IMR-90 (cell line): ENCODE data around the gene MAML3. TPM values are rescaled to one million over a fixed set of nuclear protein-coding genes. Genes with fewer than 3 reads are reported as not detected.

Experiments
- ATAC-seq: fragments of 200-7000 bp; cut with Tn5 transposase; 2 replicates; pipeline ENCODE4 v1.9.1; 2020; ENCODE audit warnings: low read depth, mild to moderate bottlenecking, moderate library complexity
- BruUV-seq: library from RNA; stranded (reverse); fragments of 400-500 nt; replicated peaks from 2 replicates; lab custom pipeline; 2021; lab: Mats Ljungman, UMichigan
- CTCF ChIA-PET: fragments of 300-600 bp; formaldehyde crosslinking; extraction: SDS; loops from one replicate; lab custom pipeline; 2021; ENCODE audit warnings: antibody characterized with exemption; lab: Yijun Ruan, JAX
- POLR2A ChIA-PET: fragments of 300-600 bp; sonication (Branson Sonifier 250); formaldehyde crosslinking; loops from one replicate; lab custom pipeline; 2022; ENCODE audit warnings: antibody characterized with exemption; ENCODE audit not compliant: unreplicated experiment; lab: Charles Lee
- DNase-seq: peaks from one replicate; pipeline ENCODE4 v3.0.0; 2013
- H2AFZ ChIP-seq: replicated peaks from 2 replicates; pipeline ENCODE3; 2013; ENCODE audit warnings: low read length, mild to moderate bottlenecking; ENCODE audit not compliant: poor library complexity
- H2AK5ac ChIP-seq: 2 replicates; pipeline ENCODE4 v1.6.1; 2013; ENCODE audit warnings: low read depth, low read length, inconsistent platforms
- H2AK9ac ChIP-seq: replicated peaks from 2 replicates; pipeline ENCODE3; 2013; ENCODE audit warnings: mild to moderate bottlenecking, low read depth, low read length, moderate library complexity; ENCODE audit not compliant: poor library complexity
- H2BK120ac ChIP-seq: 2 replicates; pipeline ENCODE4 v1.6.1; 2013; ENCODE audit warnings: low read depth, low read length, inconsistent platforms
- H2BK15ac ChIP-seq: 3 replicates; pipeline ENCODE4 v1.6.1; 2013; ENCODE audit warnings: low read depth, low read length, inconsistent platforms
- H2BK20ac ChIP-seq: 2 replicates; pipeline ENCODE4 v1.6.1; 2013; ENCODE audit warnings: low read depth, mild to moderate bottlenecking, inconsistent platforms, low read length, moderate library complexity
- H2BK5ac ChIP-seq: 2 replicates; pipeline ENCODE4 v1.6.1; 2013; ENCODE audit warnings: mild to moderate bottlenecking, low read depth, low read length, inconsistent platforms; ENCODE audit not compliant: poor library complexity, severe bottlenecking
- H3K14ac ChIP-seq: replicated peaks from 2 replicates; pipeline ENCODE4 v1.6.1; 2013; ENCODE audit warnings: low read depth, low read length, inconsistent platforms
- H3K18ac ChIP-seq: 2 replicates; pipeline ENCODE4 v1.6.1; 2013; ENCODE audit warnings: low read depth, low read length, control low read depth
- H3K23ac ChIP-seq: 2 replicates; pipeline ENCODE4 v1.6.1; 2013; ENCODE audit warnings: low read depth, low read length, inconsistent platforms
- H3K27ac ChIP-seq: 2 replicates; pipeline ENCODE4 v1.5.1; 2013; ENCODE audit warnings: mild to moderate bottlenecking, control low read depth, low read length; ENCODE audit not compliant: insufficient read depth
- H3K27me3 ChIP-seq: 2 replicates; pipeline ENCODE4 v1.6.1; 2013; ENCODE audit warnings: low read length; ENCODE audit not compliant: control insufficient read depth, insufficient read depth
- H3K36me3 ChIP-seq: 2 replicates; pipeline ENCODE4 v1.6.1; 2013; ENCODE audit warnings: low read length, mixed read lengths; ENCODE audit not compliant: control insufficient read depth, insufficient read depth
- H3K4ac ChIP-seq: 2 replicates; pipeline ENCODE4 v1.6.1; 2013; ENCODE audit warnings: low read depth, low read length, inconsistent platforms
- H3K4me1 ChIP-seq: 2 replicates; pipeline ENCODE4 v1.6.1; 2013; ENCODE audit warnings: low read length, mixed read lengths; ENCODE audit not compliant: control insufficient read depth, insufficient read depth
- H3K4me2 ChIP-seq: 2 replicates; pipeline ENCODE4 v1.6.1; 2013; ENCODE audit warnings: low read depth, mild to moderate bottlenecking, control low read depth, low read length, moderate library complexity
- H3K4me3 ChIP-seq: 2 replicates; pipeline ENCODE4 v1.5.1; 2013; ENCODE audit warnings: low read depth, mild to moderate bottlenecking, control low read depth, low read length, moderate library complexity; ENCODE audit not compliant: insufficient read depth
- H3K56ac ChIP-seq: 2 replicates; pipeline ENCODE4 v1.6.1; 2013; ENCODE audit warnings: low read length, inconsistent platforms; ENCODE audit not compliant: insufficient read depth; ENCODE audit errors: extremely low read depth
- H3K79me1 ChIP-seq, 2 experiments: 2 replicates each; pipeline ENCODE4 v1.6.1; 2013; ENCODE audit warnings: low read length in 2 of 2, inconsistent platforms in 1 of 2, low read depth in 1 of 2
- H3K9ac ChIP-seq: 2 replicates; pipeline ENCODE4 v1.6.1; 2013; ENCODE audit warnings: low read depth, low read length, control low read depth
- H3K9me1 ChIP-seq: 2 replicates; pipeline ENCODE4 v1.6.1; 2013; ENCODE audit warnings: low read length, inconsistent platforms; ENCODE audit not compliant: insufficient read depth
- H3K9me3 ChIP-seq: 2 replicates; pipeline ENCODE4 v1.6.1; 2013; ENCODE audit warnings: low read length; ENCODE audit not compliant: control insufficient read depth, insufficient read depth
- H4K20me1 ChIP-seq: 2 replicates; pipeline ENCODE4 v1.6.1; 2013; ENCODE audit warnings: low read length, inconsistent platforms; ENCODE audit not compliant: insufficient read depth
- H4K5ac ChIP-seq: 2 replicates; pipeline ENCODE4 v1.6.1; 2013; ENCODE audit warnings: mild to moderate bottlenecking, low read depth, low read length, control low read depth
- H4K8ac ChIP-seq, 2 experiments: 2 replicates each; pipeline ENCODE4 v1.6.1; 2013; ENCODE audit warnings: low read depth in 2 of 2, low read length in 2 of 2, control low read depth in 1 of 2, inconsistent platforms in 1 of 2
- H4K91ac ChIP-seq: 2 replicates; pipeline ENCODE4 v1.6.1; 2013; ENCODE audit warnings: low read depth, low read length, inconsistent platforms; ENCODE audit not compliant: insufficient read depth
- FOS ChIP-seq: fragments of 150-350 bp; IDR thresholded peaks from 2 replicates; pipeline ENCODE4 v1.6.1; 2016; ENCODE audit warnings: low read depth, low read length
- MAFK ChIP-seq: IDR thresholded peaks from 2 replicates; pipeline ENCODE4 v1.6.1; 2012; ENCODE audit warnings: low read depth, low read length, improper control_type of control experiment
- POLR2A ChIP-seq: IDR thresholded peaks from 2 replicates; pipeline ENCODE4 v1.6.1; 2012; ENCODE audit warnings: mild to moderate bottlenecking, low read depth, low read length
- RAD21 ChIP-seq: IDR thresholded peaks from 2 replicates; pipeline ENCODE4 v1.6.1; 2012; ENCODE audit warnings: low read length, improper control_type of control experiment
- USF2 ChIP-seq: fragments of 150-350 bp; IDR thresholded peaks from 2 replicates; pipeline ENCODE4 v1.6.1; 2017; ENCODE audit warnings: mild to moderate bottlenecking, antibody characterized with exemption, low read length, low read depth
- WGBS, 2 experiments: methylation state at CpG; one replicate each; pipeline versions ENCODE4 v1.1.5 to v1.1.7; 2013; ENCODE audit warnings: missing lambda C conversion rate in 2 of 2; ENCODE audit not compliant: insufficient read length in 1 of 2; ENCODE audit errors: extremely low coverage in 2 of 2; 5-methylcytosine and 5-hydroxymethylcytosine counted together
- dilution Hi-C: fragments of 300-500 bp; cut with HindIII; formaldehyde crosslinking; loops from one replicate; pipeline ENCODE4 v1.14.3; 2018; ENCODE audit warnings: low sequenced_read_pairs; ENCODE audit not compliant: unreplicated experiment
- in situ Hi-C: fragments of 300-500 bp; cut with MboI; formaldehyde crosslinking; loops from 3 replicates; pipeline ENCODE4 v1.14.3; 2019; ENCODE audit warnings: low sequenced_read_pairs, inconsistent platforms, mixed read lengths
- intact Hi-C: fragments of 100-400 bp; cut with micrococcal nuclease; formaldehyde crosslinking; loops from 2 replicates; pipeline ENCODE4 v1.10.0; 2022
- polyA plus RNA-seq, 3 experiments: library from polyadenylated mRNA; depleted of rRNA; stranded (reverse); fragments of >200 nt; gene quantifications; 2 replicates each; pipeline ENCODE4 v1.2.3, GENCODE V29; 2012; ENCODE audit warnings: low replicate concordance in 1 of 3
- total RNA-seq: library from RNA; depleted of rRNA; stranded (reverse); fragments of >200 nt; gene quantifications from 2 replicates; pipeline ENCODE4 v1.2.3, GENCODE V29; 2012

MAML3 gene
- total and polyA plus RNA-seq, 2 of the 4 experiments (the other 2 are of a cell fraction), result 0.90 to 1.7 TPM

GRCh38 chr4:139768896-139769295 lies 385.1 kb downstream of the MAML3 start:
- ChIA-PET CTCF (no interaction called here), POLR2A (no interaction called here)
- no peak overlapping the region for H4K91ac ChIP-seq
- H3K9ac ChIP-seq, result no peak overlapping the region
- no peaks in the 10 kb centered on the region for H3K9me3 ChIP-seq
- BruUV-seq, result no TSS peak
- no peaks in the 10 kb centered on the region for H3K36me3 ChIP-seq
- H3K4me2 ChIP-seq, result no peak overlapping the region
- no peak overlapping the region for H4K5ac ChIP-seq
- H2BK15ac ChIP-seq, result no peak overlapping the region
- H3K56ac ChIP-seq, result no peak overlapping the region
- H4K8ac ChIP-seq, result no peak overlapping the region
- in situ Hi-C loops (no loop called here), dilution Hi-C loops (no loop called here), intact Hi-C loops (no loop called here)
- no peak overlapping the region for H2BK120ac ChIP-seq
- H3K4me3 ChIP-seq, result no peak overlapping the region
- H3K4me1 ChIP-seq, result no peaks in the 10 kb centered on the region
- TF ChIP-seq FOS (no peak), USF2 (no peak), POLR2A (no peak), RAD21 (no peak), MAFK (no peak)
- H2BK5ac ChIP-seq, result no peak overlapping the region
- ATAC-seq, result no peak
- no peaks in the 10 kb centered on the region for H3K27me3 ChIP-seq
- H3K79me1 ChIP-seq, result no peaks in the 10 kb centered on the region; a peak in 1 of 4 replicates
- no peak overlapping the region for H2BK20ac ChIP-seq
- no peak overlapping the region for H3K27ac ChIP-seq
- no peak overlapping the region for H2AK5ac ChIP-seq
- no peak overlapping the region for H3K14ac ChIP-seq
- H2AK9ac ChIP-seq, result no peak overlapping the region
- no peak overlapping the region for H3K18ac ChIP-seq
- no peaks in the 10 kb centered on the region for H4K20me1 ChIP-seq
- DNase-seq, result no peak
- WGBS, 2 experiments, result 86% methylated on average over 1 of the region's 4 CpGs; no CpG with 5 or more reads in 1 of the 2 experiments
- no peak overlapping the region for H2AFZ ChIP-seq
- H3K4ac ChIP-seq, result no peak overlapping the region
- no peak overlapping the region for H3K23ac ChIP-seq
- no peaks in the 10 kb centered on the region; the same call in 1 of the 2 replicates for H3K9me1 ChIP-seq
